ENCODE measurements around the gene ZNF397. TPM values are rescaled to one million over a fixed set of nuclear protein-coding genes. Genes with fewer than 3 reads are reported as not detected.

ZNF397 gene
- total and polyA plus RNA-seq, 2 donors (not counting 1 experiment from before 2014, with no cell fraction given) = 7.0 to 23.8 TPM

GRCh38 chr18:35223797-35224196 is 17.0 kb upstream of the ZNF397 start:
- Histone ChIP-seq H3K36me3 (ENCODE audit: control insufficient read depth, insufficient read depth, low read length) (no peaks in the 10 kb centered on the region), H3K4me3 (replicated peaks in 1 of 4; ENCODE audit: control extremely low read depth in 1 of 4, insufficient read depth in 1 of 4, low read depth in 3 of 4, low read length in 4 of 4) (no peak overlapping the region), H2AFZ (ENCODE audit: low read length) (no peak overlapping the region), H3K4me1 (ENCODE audit: control insufficient read depth, extremely low read depth, insufficient read depth, low read length) (no peaks in the 10 kb centered on the region), H3K9ac (ENCODE audit: insufficient read depth, low read length) (no peak overlapping the region), H3K4me2 (ENCODE audit: extremely low read depth, insufficient read depth, low read length) (no peak overlapping the region), H3K79me2 (ENCODE audit: control insufficient read depth, insufficient read depth, low read length) (no peaks in the 10 kb centered on the region), H3K27me3 (ENCODE audit: control insufficient read depth, insufficient read depth, low read length) (no peaks in the 10 kb centered on the region), H3K9me3 (ENCODE audit: control insufficient read depth, insufficient read depth, low read depth, low read length) (no peaks in the 10 kb centered on the region), H4K20me1 (ENCODE audit: control insufficient read depth, extremely low read depth, insufficient read depth, low read length) (no peaks in the 10 kb centered on the region), H3K27ac (ENCODE audit: insufficient read depth, low read length) (no peak overlapping the region)
- no peak for DNase-seq (ENCODE audit: low read depth in 2 of 2)
- TF ChIP-seq EZH2 (IDR thresholded peaks at IDR 0.05; ENCODE audit: low read length, missing control alignments) (no peak), CTCF (conservative IDR thresholded peaks at IDR 0.05 in 1 of 2, IDR thresholded peaks at IDR 0.05 in 1 of 2; ENCODE audit: low read depth in 1 of 2, low read length in 2 of 2) (no peak)

- no peak overlapping the region for H3K27ac ChIP-seq (ENCODE audit: insufficient read depth, low read length)
- no peaks in the 10 kb centered on the region for H3K9me3 ChIP-seq (ENCODE audit: control insufficient read depth, insufficient read depth, low read depth, low read length)
- no peaks in the 10 kb centered on the region for H3K27me3 ChIP-seq (ENCODE audit: control insufficient read depth, insufficient read depth, low read length)
- H2AFZ ChIP-seq (ENCODE audit: low read length) = peak overlapping the region; percentile 13
- no peaks in the 10 kb centered on the region for H4K20me1 ChIP-seq (ENCODE audit: control insufficient read depth, extremely low read depth, insufficient read depth, low read length)
- H3K4me2 ChIP-seq (ENCODE audit: extremely low read depth, insufficient read depth, low read length) = no peak overlapping the region
- TF ChIP-seq EZH2 (IDR thresholded peaks at IDR 0.05; ENCODE audit: low read length, missing control alignments) (no peak), CTCF (conservative IDR thresholded peaks at IDR 0.05 in 1 of 2, IDR thresholded peaks at IDR 0.05 in 1 of 2; ENCODE audit: low read depth in 1 of 2, low read length in 2 of 2) (no peak)
- H3K79me2 ChIP-seq (ENCODE audit: control insufficient read depth, insufficient read depth, low read length) = no peaks in the 10 kb centered on the region
- DNase-seq (ENCODE audit: low read depth in 2 of 2) = no peak
- H3K36me3 ChIP-seq (ENCODE audit: control insufficient read depth, insufficient read depth, low read length) = no peaks in the 10 kb centered on the region
- no peak overlapping the region for H3K4me3 ChIP-seq (replicated peaks in 1 of 4; ENCODE audit: control extremely low read depth in 1 of 4, insufficient read depth in 1 of 4, low read depth in 3 of 4, low read length in 4 of 4)
- no peaks in the 10 kb centered on the region for H3K4me1 ChIP-seq (ENCODE audit: control insufficient read depth, extremely low read depth, insufficient read depth, low read length)
- H3K9ac ChIP-seq (ENCODE audit: insufficient read depth, low read length) = no peak overlapping the region
Measured at GRCh38 chr18:35227254-35227653, 13.6 kb upstream of the ZNF397 start.

- H3K4me3 ChIP-seq (replicated peaks in 1 of 4; ENCODE audit: control extremely low read depth in 1 of 4, insufficient read depth in 1 of 4, low read depth in 3 of 4, low read length in 4 of 4) = peak overlapping the region in 3 of 4 experiments; percentile 14 to 55 (median 26)
- no peak overlapping the region for H3K27ac ChIP-seq (ENCODE audit: insufficient read depth, low read length)
- no peaks in the 10 kb centered on the region for H3K79me2 ChIP-seq (ENCODE audit: control insufficient read depth, insufficient read depth, low read length)
- peak overlapping the region; percentile 62 for H2AFZ ChIP-seq (ENCODE audit: low read length)
- no peaks in the 10 kb centered on the region for H3K9me3 ChIP-seq (ENCODE audit: control insufficient read depth, insufficient read depth, low read depth, low read length)
- H3K9ac ChIP-seq (ENCODE audit: insufficient read depth, low read length) = no peak overlapping the region
- H3K4me2 ChIP-seq (ENCODE audit: extremely low read depth, insufficient read depth, low read length) = peak overlapping the region; percentile 59
- H4K20me1 ChIP-seq (ENCODE audit: control insufficient read depth, extremely low read depth, insufficient read depth, low read length) = no peaks in the 10 kb centered on the region
- no peaks in the 10 kb centered on the region for H3K27me3 ChIP-seq (ENCODE audit: control insufficient read depth, insufficient read depth, low read length)
- no peaks in the 10 kb centered on the region for H3K36me3 ChIP-seq (ENCODE audit: control insufficient read depth, insufficient read depth, low read length)
- TF ChIP-seq EZH2 (IDR thresholded peaks at IDR 0.05; ENCODE audit: low read length, missing control alignments) (no peak), CTCF (conservative IDR thresholded peaks at IDR 0.05 in 1 of 2, IDR thresholded peaks at IDR 0.05 in 1 of 2; ENCODE audit: low read depth in 1 of 2, low read length in 2 of 2) (peak; percentile 94 to 95)
- H3K4me1 ChIP-seq (ENCODE audit: control insufficient read depth, extremely low read depth, insufficient read depth, low read length) = no peaks in the 10 kb centered on the region
- DNase-seq (ENCODE audit: low read depth in 2 of 2) = peak; percentile 45 to 75
Measured at GRCh38 chr18:35231052-35231451, 9.8 kb upstream of the ZNF397 start.

Measured in fibroblast of lung (primary cell).